HG03064 (cell line): ENCODE results near the gene FTO.
"Not testable (repeated sequence)": the region's sequence is repeated elsewhere in the genome, so short reads cannot be mapped to it uniquely, and the experiment has no call there.

ENCODE experiments used
- ATAC-seq: cut with Tn5 transposase; IDR thresholded peaks from one replicate; pipeline ENCODE4 v1.9.1; 2021; ENCODE audit warnings: low read depth; ENCODE audit not compliant: unreplicated experiment

Gene FTO

DNA sequence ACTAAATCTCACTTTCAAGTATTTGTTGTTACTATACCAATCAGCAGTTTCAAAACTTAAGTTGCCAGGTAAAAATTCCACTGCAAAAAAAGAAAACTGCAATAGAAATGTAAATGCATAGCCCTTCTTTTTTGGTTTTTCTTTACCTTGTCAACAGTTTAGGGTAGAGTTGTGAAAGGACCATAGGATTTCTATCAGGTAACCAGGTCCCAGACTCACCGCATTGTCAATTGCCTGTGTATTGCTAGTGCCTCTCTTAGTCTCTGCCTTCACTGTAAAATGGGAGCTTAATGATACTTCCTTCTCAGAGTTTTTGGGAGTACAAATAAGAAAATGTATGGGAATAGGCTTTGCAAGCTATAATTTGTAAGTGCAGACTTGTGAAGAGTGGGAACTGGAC, 145.0 kb downstream of the FTO start:
- ATAC-seq: no peak

- no peak for ATAC-seq
Observed at GRCh38 chr16:53849585-53849984, 145.6 kb downstream of the FTO start.

- no peak for ATAC-seq
Observed at GRCh38 chr16:53849994-53850393, 146.0 kb downstream of the FTO start.

DNA sequence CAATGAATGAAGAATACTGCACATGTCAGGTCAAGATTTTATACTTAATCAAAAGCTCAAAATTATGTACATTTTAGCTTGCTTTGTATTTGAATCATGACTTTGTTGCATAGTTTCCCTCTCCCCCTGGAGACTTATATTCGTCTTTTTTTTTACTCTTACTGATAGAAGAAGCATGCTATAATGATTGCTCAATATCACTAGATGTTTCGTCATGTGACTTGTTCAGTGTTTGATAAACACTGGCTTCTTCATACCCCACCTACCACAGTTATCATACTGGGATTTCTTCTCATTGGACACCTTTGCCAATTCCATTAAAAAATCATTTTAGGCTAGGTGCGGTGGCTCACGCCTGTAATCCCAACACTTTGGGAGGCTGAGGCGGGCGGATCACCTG, 148.7 kb downstream of the FTO start:
- ATAC-seq: no peak

DNA sequence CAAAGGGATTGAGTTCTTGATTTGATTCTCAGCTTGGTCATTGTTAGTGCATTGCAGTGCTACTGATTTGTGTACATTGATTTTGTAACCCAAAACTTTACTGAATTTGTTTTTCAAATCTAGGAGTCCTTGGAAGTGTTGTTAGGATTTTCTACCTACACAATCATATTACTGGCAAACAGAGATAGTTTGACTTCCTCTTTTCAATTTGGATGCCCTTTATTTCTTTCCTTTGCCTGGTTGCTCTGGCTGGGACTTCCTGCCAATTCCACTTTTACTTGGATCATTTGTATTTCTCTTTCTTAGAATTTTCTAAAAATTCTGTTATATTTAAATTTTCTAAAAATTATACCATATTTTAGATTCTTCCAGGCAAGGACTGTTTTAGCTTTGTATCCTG, 151.1 kb downstream of the FTO start:
- no peak for ATAC-seq

- no peak for ATAC-seq
Observed at GRCh38 chr16:53855511-53855910, 151.6 kb downstream of the FTO start.

GRCh38 chr16:53859995-53860540, 156.1 kb downstream of the FTO start:
- no peak for ATAC-seq

DNA sequence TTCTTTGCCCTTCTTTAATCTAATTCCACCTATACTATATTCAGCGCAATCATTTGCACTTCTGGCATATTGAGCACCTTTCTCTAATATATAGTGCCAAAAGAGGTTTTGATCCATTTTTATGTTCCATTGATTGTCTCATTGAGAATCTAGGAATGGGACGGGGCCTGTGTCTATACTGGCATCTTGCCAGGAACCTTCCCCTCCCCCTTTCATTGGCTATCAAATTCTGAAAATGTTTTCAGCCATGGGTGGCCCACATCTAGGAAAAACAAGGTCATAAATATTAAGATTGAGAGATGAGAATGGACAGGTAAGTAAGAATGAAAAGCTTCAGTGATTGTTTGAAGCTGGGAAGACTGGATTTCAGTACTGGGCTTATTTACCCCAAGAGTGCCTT, 159.9 kb downstream of the FTO start:
- ATAC-seq: no peak

DNA sequence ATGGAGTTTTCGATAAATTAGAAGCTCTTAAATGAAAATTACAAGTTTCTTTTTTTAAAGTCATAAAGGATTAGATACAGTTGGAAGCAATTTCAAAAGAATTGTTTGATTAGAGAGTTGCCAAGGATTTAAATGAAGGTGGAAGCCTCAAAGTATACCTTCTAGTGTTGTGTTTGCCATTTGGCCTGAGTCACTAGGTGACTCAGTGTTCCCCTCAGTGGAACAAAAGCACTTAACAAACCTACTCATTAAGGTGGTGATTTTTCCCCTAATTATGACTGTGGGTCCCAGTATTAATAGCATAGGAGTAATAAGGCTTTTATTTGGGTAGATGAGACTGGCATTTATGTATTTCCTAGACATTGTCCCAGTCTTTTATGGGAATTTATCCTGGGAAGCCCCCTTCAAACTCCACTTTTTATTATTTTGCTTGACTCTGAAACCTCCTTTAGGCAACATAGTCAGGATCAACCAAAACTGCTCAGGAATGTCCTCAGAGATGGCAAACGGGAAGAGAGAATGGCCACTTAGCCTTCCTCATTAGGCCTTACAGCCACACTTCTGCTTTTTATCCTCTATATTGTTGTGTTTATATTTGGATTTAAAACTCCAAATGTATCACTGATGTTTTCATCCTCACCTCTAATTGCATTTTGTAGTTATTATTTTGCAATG, 161.0 kb downstream of the FTO start:
- no peak for ATAC-seq

- no peak for ATAC-seq
Observed at GRCh38 chr16:53865494-53865863, 161.5 kb downstream of the FTO start.

GRCh38 chr16:53866520-53866919, 162.6 kb downstream of the FTO start:
- ATAC-seq: no peak

GRCh38 chr16:53870831-53871230, 166.9 kb downstream of the FTO start:
- ATAC-seq: no peak

DNA sequence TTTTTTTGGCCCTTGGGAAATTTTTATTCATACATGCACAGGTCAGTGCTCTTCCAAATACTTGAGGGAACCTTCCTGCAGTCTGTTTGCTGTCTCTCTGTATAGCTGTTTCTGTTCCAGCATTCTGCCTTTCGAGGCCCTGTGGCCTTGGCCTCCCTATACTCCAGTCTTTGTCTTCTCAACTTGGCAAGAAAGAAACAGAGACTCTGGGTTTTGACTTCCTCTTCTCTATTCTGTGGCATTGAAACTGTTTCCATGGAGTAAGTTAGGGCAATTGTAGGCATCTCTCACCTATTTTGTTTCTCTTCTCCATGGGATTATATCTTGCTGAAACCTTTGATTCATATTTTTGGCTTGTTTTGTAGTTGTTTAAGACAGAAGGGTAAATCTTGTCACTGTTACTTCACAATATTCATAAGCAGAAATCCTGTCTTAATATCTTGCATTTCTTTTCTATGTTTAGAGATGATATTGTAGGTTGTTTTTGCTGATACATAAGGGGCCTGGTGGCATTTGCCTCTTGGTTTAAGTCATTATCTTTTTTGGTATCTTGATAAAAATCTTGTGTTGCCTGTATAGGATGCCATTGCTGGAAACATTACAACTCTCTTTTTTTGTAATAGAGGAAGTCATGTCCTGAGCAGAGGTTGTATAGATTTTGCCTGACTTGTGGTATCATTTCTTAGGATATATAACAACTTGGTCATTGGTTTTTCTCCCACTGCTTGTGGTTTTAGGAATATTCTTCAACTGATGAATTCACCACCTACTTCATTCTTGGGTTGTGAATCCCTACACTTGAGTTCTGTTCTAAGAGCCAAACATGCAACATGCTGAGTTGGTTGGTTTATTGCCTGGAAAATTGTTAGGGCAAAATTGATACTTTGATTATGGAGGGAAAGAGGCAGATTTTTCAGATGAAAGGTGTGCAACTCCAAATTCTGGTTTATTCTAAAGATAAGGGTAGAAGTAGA, 168.6 kb downstream of the FTO start:
- ATAC-seq: no peak

GRCh38 chr16:53876811-53877210, 172.9 kb downstream of the FTO start:
- no peak for ATAC-seq

GRCh38 chr16:53878216-53878615, 174.3 kb downstream of the FTO start:
- no peak for ATAC-seq

- no peak for ATAC-seq
Observed at GRCh38 chr16:53881371-53881770, 177.4 kb downstream of the FTO start.

- ATAC-seq: no peak
Observed at GRCh38 chr16:53882310-53882709, 178.4 kb downstream of the FTO start.

DNA sequence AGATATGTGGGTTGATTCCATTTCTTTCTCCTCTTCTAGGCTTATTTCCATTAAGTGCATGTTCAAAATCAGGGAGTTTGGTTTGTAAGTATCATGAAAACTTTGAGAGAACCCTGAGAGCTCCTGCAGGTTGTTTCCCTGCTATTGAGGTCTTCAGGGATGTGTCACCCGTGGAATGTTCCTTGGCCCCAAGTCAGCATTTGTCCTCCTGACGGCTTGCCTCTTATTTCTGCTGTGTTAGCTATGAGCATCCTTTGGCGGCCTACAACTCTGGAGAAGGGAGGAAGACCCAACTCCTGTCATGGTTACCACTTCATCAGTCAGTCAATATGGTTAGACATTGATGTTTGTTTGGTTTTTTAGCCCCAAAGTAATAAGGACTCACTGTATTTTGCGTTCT, 180.8 kb downstream of the FTO start:
- ATAC-seq: no peak

GRCh38 chr16:53886482-53887378, 182.8 kb downstream of the FTO start:
- no peak for ATAC-seq

GRCh38 chr16:53888222-53888621, 184.3 kb downstream of the FTO start:
- ATAC-seq: no peak

DNA sequence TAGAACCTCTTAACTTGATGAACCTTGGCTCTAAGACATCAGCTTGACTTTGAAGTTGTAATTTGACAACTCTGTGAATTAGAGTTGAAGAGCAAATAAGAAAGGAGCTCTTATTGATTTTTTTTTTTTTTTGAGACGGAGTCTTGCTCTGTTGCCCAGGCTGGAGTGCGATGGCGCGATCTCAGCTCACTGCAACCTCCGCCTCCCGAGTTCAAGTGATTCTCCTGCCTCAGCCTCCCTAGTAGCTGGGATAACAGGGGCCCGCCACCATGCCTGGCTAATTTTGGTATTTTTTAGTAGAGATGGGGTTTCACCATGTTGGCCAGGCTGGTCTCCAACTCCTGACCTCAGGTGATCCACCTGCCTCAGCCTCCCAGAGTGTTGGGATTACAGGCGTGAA, 186.9 kb downstream of the FTO start:
- ATAC-seq: not testable (repeated sequence)
